Naive thymus-derived CD4-positive, alpha-beta T cell (primary cell): Measurements from ENCODE around the gene HIVEP3. TPM values are rescaled to one million over a fixed set of nuclear protein-coding genes. Genes with fewer than 3 reads are reported as not detected.

ENCODE experiments used
- ATAC-seq: fragments of 150-1000 bp; cut with Tn5 transposase; 2 replicates; pipeline ENCODE4 v1.10.0; 2021; ENCODE audit warnings: mild to moderate bottlenecking, moderate library complexity
- CTCF ChIA-PET: fragments of 350-600 bp; sonication (Branson Sonifier 250); formaldehyde crosslinking; loops from one replicate; lab custom pipeline; 2021; ENCODE audit warnings: antibody characterized with exemption; lab: Charles Lee
- POLR2A ChIA-PET: fragments of 350-600 bp; sonication (Branson Sonifier 250); formaldehyde crosslinking; loops from one replicate; lab custom pipeline; 2021; ENCODE audit warnings: antibody characterized with exemption, inconsistent platforms; lab: Charles Lee
- DNase-seq, 9 donors: peaks; one replicate each; pipeline versions ENCODE4 v3.0.0 to v3.0.0-alpha.2; 2020 to 2022; ENCODE audit warnings: mixed read lengths in 1 of 9
- H3K27ac ChIP-seq: one replicate; pipeline ENCODE4 v1.7.0; 2013; ENCODE audit warnings: mild to moderate bottlenecking, low read depth, low read length, moderate library complexity
- H3K27me3 ChIP-seq, 2 donors: one replicate each; pipeline ENCODE4 v1.7.0; 2013; ENCODE audit warnings: low read length in 2 of 2, mild to moderate bottlenecking in 2 of 2, moderate library complexity in 2 of 2; ENCODE audit not compliant: control insufficient read depth in 2 of 2, insufficient read depth in 2 of 2
- H3K36me3 ChIP-seq, 3 experiments: 1 replicate in 2 of 3; 2 replicates in 1 of 3; pipeline ENCODE4 v1.7.0; 2013; ENCODE audit warnings: low read length in 3 of 3, mild to moderate bottlenecking in 3 of 3, moderate library complexity in 1 of 3; ENCODE audit not compliant: insufficient read depth in 3 of 3, control insufficient read depth in 2 of 3
- H3K4me1 ChIP-seq, 2 donors: one replicate each; pipeline ENCODE4 v1.7.0; 2013; ENCODE audit warnings: low read length in 2 of 2, mild to moderate bottlenecking in 2 of 2, moderate library complexity in 1 of 2; ENCODE audit not compliant: control insufficient read depth in 2 of 2, insufficient read depth in 2 of 2
- H3K4me3 ChIP-seq: 2 replicates; pipeline ENCODE4 v1.7.0; 2013; ENCODE audit warnings: mild to moderate bottlenecking, low read length
- H3K9me3 ChIP-seq, 3 experiments: 1 replicate in 2 of 3; 2 replicates in 1 of 3; pipeline ENCODE4 v1.7.0; 2013; ENCODE audit warnings: low read length in 3 of 3; ENCODE audit not compliant: control insufficient read depth in 2 of 3
- H3K27ac Mint-ChIP-seq, 9 donors: one replicate each; pipeline ENCODE4 v1.8.0; 2020 to 2022; ENCODE audit warnings: mixed read lengths in 9 of 9, mild to moderate bottlenecking in 8 of 9, moderate library complexity in 5 of 9, inconsistent platforms in 2 of 9
- H3K27me3 Mint-ChIP-seq, 5 donors: one replicate each; pipeline ENCODE4 v1.8.0; 2021 to 2022; ENCODE audit warnings: mixed read lengths in 5 of 5, mild to moderate bottlenecking in 1 of 5
- H3K36me3 Mint-ChIP-seq, 5 donors: one replicate each; pipeline ENCODE4 v1.8.0; 2020 to 2022; ENCODE audit warnings: mixed read lengths in 5 of 5, mild to moderate bottlenecking in 3 of 5, inconsistent platforms in 1 of 5
- H3K4me1 Mint-ChIP-seq, 7 donors: one replicate each; pipeline ENCODE4 v1.8.0; 2020 to 2022; ENCODE audit warnings: mixed read lengths in 7 of 7, mild to moderate bottlenecking in 3 of 7, inconsistent platforms in 1 of 7
- H3K4me3 Mint-ChIP-seq, 10 donors: one replicate each; pipeline ENCODE4 v1.8.0; 2020 to 2022; ENCODE audit warnings: mild to moderate bottlenecking in 10 of 10, mixed read lengths in 10 of 10, moderate library complexity in 6 of 10, inconsistent platforms in 2 of 10
- H3K9me3 Mint-ChIP-seq, 11 donors: one replicate each; pipeline ENCODE4 v1.8.0; 2020 to 2022; ENCODE audit warnings: mixed read lengths in 11 of 11, mild to moderate bottlenecking in 4 of 11, inconsistent platforms in 1 of 11, moderate library complexity in 1 of 11
- intact Hi-C, 2 donors: fragments of 100-400 bp; cut with micrococcal nuclease; formaldehyde crosslinking; loops; one replicate each; pipeline ENCODE4 v1.15.1; 2023
- polyA plus RNA-seq, 2 donors: library from polyadenylated mRNA; unstranded; fragments of 300-500 nt; fragmentation: Illumina TruSeq; gene quantifications; one replicate each; pipeline ENCODE4 v1.2.3, GENCODE V29; 2021
- total RNA-seq, 6 experiments: library from RNA in 5 of 6; stranded (reverse) in 5 of 6; gene quantifications; 1 replicate in 5 of 6; 2 replicates in 1 of 6; pipeline ENCODE4 v1.2.3 and lab custom pipeline; 2021 to 2026

HIVEP3 gene
- total and polyA plus RNA-seq, 7 experiments from 2014 or later: 4.3 to 19.1 (median 7.0) TPM

- Mint-ChIP-seq H3K27ac (no peak overlapping the region), H3K4me3 (no peak overlapping the region), H3K36me3 (peaks cover 0 to 3% (median 0%) of the 10 kb centered on the region in 5 donors), H3K9me3 (no peaks in the 10 kb centered on the region), H3K4me1 (peaks cover 20 to 45% (median 23%) of the 10 kb centered on the region in 7 donors), H3K27me3 (no peaks in the 10 kb centered on the region)
- Histone ChIP-seq H3K4me3 (no peak overlapping the region), H3K27me3 (no peaks in the 10 kb centered on the region), H3K27ac (no peak overlapping the region), H3K36me3 (no peaks in the 10 kb centered on the region), H3K9me3 (no peaks in the 10 kb centered on the region), H3K4me1 (peaks cover 10 to 11% of the 10 kb centered on the region in 2 donors)
- ATAC-seq (no peak), DNase-seq (peak in 1 of 9 donors; percentile 6)
- intact Hi-C loops: no loop called here
- ChIA-PET POLR2A (no interaction called here), CTCF (no interaction called here)
These were observed 297.5 kb downstream of the HIVEP3 start for GRCh38 chr1:41621256-41621655.

GRCh38 chr1:41620365-41621169 is 298.2 kb downstream of the HIVEP3 start:
- peak in 1 of 9 donors; percentile 17 for DNase-seq
- no peaks in the 10 kb centered on the region for H3K9me3 ChIP-seq
- H3K27ac ChIP-seq: no peak overlapping the region
- H3K27me3 ChIP-seq: no peaks in the 10 kb centered on the region
- no peaks in the 10 kb centered on the region for H3K36me3 ChIP-seq
- Mint-ChIP-seq H3K36me3 (peaks cover 0 to 3% (median 0%) of the 10 kb centered on the region in 5 donors), H3K27me3 (no peaks in the 10 kb centered on the region), H3K4me3 (no peak overlapping the region), H3K9me3 (no peaks in the 10 kb centered on the region), H3K4me1 (peaks cover 20 to 44% (median 23%) of the 10 kb centered on the region in 7 donors), H3K27ac (peak overlapping the region in 4 of 9 donors; percentile 4 to 29 (median 21))
- CTCF ChIA-PET: no interaction called here
- intact Hi-C loops: no loop called here
- peaks cover 10 to 11% of the 10 kb centered on the region in 2 donors for H3K4me1 ChIP-seq
- no peak overlapping the region for H3K4me3 ChIP-seq
- no peak for ATAC-seq
- POLR2A ChIA-PET: no interaction called here

- intact Hi-C loops: no loop called here
- Histone ChIP-seq H3K4me3 (no peak overlapping the region), H3K4me1 (peaks cover 10 to 11% of the 10 kb centered on the region in 2 donors), H3K27me3 (no peaks in the 10 kb centered on the region), H3K27ac (no peak overlapping the region), H3K36me3 (no peaks in the 10 kb centered on the region), H3K9me3 (no peaks in the 10 kb centered on the region)
- Mint-ChIP-seq H3K4me1 (peaks cover 20 to 49% (median 26%) of the 10 kb centered on the region in 7 donors), H3K9me3 (no peaks in the 10 kb centered on the region), H3K36me3 (peaks cover 0 to 4% (median 0%) of the 10 kb centered on the region in 5 donors), H3K27ac (no peak overlapping the region), H3K27me3 (no peaks in the 10 kb centered on the region), H3K4me3 (no peak overlapping the region)
- peak in 1 of 9 donors; percentile 8 for DNase-seq
- no peak for ATAC-seq
- POLR2A ChIA-PET: no interaction called here
- CTCF ChIA-PET: no interaction called here
These were observed 299.0 kb downstream of the HIVEP3 start for GRCh38 chr1:41619511-41620364.

- Mint-ChIP-seq H3K27ac (peak overlapping the region in 2 of 9 donors; percentile 5 to 18), H3K36me3 (peaks cover 0 to 6% (median 0%) of the 10 kb centered on the region in 5 donors), H3K4me3 (no peak overlapping the region), H3K4me1 (peaks cover 14 to 43% (median 19%) of the 10 kb centered on the region in 7 donors), H3K27me3 (no peaks in the 10 kb centered on the region), H3K9me3 (no peaks in the 10 kb centered on the region)
- peak in 1 of 9 donors; percentile 9 for DNase-seq
- no peaks in the 10 kb centered on the region for H3K9me3 ChIP-seq
- H3K4me3 ChIP-seq: no peak overlapping the region
- H3K27ac ChIP-seq: no peak overlapping the region
- ATAC-seq: no peak
- CTCF ChIA-PET: no interaction called here
- intact Hi-C loops: no loop called here
- POLR2A ChIA-PET: no interaction called here
- peaks cover 10 to 11% of the 10 kb centered on the region in 2 donors for H3K4me1 ChIP-seq
- H3K36me3 ChIP-seq: no peaks in the 10 kb centered on the region
- H3K27me3 ChIP-seq: no peaks in the 10 kb centered on the region
These were observed 299.9 kb downstream of the HIVEP3 start for GRCh38 chr1:41618871-41619270.

GRCh38 chr1:41618066-41618825 is 300.5 kb downstream of the HIVEP3 start:
- intact Hi-C loops: no loop called here
- Histone ChIP-seq H3K36me3 (no peaks in the 10 kb centered on the region), H3K27me3 (no peaks in the 10 kb centered on the region), H3K27ac (no peak overlapping the region), H3K4me3 (no peak overlapping the region), H3K9me3 (no peaks in the 10 kb centered on the region), H3K4me1 (peaks cover 7 to 8% of the 10 kb centered on the region in 2 donors)
- Mint-ChIP-seq H3K4me1 (peaks cover 9 to 36% (median 14%) of the 10 kb centered on the region in 7 donors), H3K27me3 (no peaks in the 10 kb centered on the region), H3K4me3 (no peak overlapping the region), H3K9me3 (no peaks in the 10 kb centered on the region), H3K36me3 (peaks cover 0 to 10% (median 0%) of the 10 kb centered on the region in 5 donors), H3K27ac (no peak overlapping the region)
- DNase-seq (peak in 1 of 9 donors; percentile 8), ATAC-seq (no peak)
- POLR2A ChIA-PET: no interaction called here
- CTCF ChIA-PET: no interaction called here

GRCh38 chr1:41617336-41617735 is 301.4 kb downstream of the HIVEP3 start:
- Histone ChIP-seq H3K4me3 (no peak overlapping the region), H3K27ac (no peak overlapping the region), H3K36me3 (no peaks in the 10 kb centered on the region), H3K27me3 (no peaks in the 10 kb centered on the region), H3K4me1 (no peaks in the 10 kb centered on the region), H3K9me3 (no peaks in the 10 kb centered on the region)
- Mint-ChIP-seq H3K4me1 (peaks cover under 1 to 28% (median 7%) of the 10 kb centered on the region in 7 donors), H3K9me3 (no peaks in the 10 kb centered on the region), H3K27me3 (no peaks in the 10 kb centered on the region), H3K27ac (no peak overlapping the region), H3K36me3 (peaks cover 0 to 10% (median 0%) of the 10 kb centered on the region in 5 donors), H3K4me3 (no peak overlapping the region)
- no peak for ATAC-seq
- intact Hi-C loops: no loop called here
- ChIA-PET CTCF (no interaction called here), POLR2A (no interaction called here)
- DNase-seq: peak in 1 of 9 donors; percentile 11
